GM21390 (cell line): ENCODE results near the gene MED4.

Source experiments
- ATAC-seq: cut with Tn5 transposase; IDR thresholded peaks from one replicate; pipeline ENCODE4 v1.9.1; 2021; ENCODE audit not compliant: unreplicated experiment

The MED4 gene

GRCh38 chr13:48038761-48039160 lies 56.1 kb downstream of the MED4 start:
- ATAC-seq, result no peak

DNA sequence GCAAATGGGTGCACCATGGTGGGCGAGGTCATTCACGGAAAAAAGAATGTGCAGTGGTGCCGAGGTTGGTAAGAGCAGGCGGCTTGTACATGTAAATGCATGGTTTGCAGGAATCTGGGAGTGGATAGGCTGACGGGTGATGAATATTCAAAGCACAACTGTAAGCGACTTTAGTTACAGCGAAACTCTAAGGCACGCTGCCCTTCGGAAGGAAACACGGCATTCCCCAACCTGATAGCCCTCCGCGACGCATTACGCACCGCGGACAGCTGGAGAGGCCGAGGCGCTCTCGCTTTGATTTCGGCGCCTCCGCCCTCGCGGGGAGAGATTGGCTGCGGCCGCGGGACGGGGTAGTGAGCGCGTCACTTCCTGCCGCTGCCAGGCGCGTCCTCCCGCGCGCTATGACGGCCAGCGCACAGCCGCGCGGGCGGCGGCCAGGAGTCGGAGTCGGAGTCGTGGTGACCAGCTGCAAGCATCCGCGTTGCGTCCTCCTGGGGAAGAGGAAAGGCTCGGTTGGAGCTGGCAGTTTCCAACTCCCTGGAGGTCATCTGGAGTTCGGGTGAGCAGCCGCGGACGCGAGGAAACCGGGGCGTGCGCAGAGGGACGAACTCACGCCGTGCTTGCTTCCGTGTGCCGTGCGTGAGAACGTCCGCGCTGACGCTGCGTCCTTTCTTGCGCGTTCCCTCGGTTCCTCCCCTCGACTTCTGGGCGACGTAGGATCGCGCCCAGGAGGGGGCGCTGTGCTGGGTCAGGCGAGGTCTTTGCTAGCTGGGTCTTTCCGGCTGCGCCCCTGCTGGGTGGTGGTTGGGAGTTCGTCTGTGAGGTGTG lies 57.3 kb downstream of the MED4 start, which contains the start of gene NUDT15:
TSS of gene NUDT15 (plus strand) at position 381 of the 828 bp plus-strand sequence. CDS start at position 402, 21 bp downstream.
- peak; percentile 90 for ATAC-seq

DNA sequence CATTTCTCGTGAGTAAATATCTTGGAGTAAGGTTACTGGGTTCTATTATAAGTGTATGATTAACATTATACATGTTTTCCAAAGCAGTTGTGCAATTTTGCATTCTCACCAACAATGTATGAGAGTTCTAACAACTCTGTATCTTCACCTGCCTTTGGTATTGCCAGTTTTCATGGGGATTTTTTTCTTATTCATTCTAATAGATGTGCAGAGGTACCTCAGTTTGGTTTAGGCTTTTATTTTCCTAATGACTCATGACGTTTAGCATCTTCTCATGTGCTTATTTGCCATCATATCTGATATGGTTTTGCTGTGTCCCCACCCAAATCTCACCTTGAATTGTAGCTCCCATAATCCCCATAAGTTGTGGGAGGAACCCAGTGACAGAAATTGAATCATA lies 65.0 kb downstream of the MED4 start:
- no peak for ATAC-seq

GRCh38 chr13:48028066-48028465 lies 66.8 kb downstream of the MED4 start:
- no peak for ATAC-seq
